Rectal smooth muscle tissue (tissue), 1 donor: ENCODE results near the gene CLBA1.

Source experiments
- H3K27ac ChIP-seq: one replicate; pipeline ENCODE4 v1.7.0; 2013; ENCODE audit warnings: low read depth, low read length, inconsistent platforms
- H3K27me3 ChIP-seq: one replicate; pipeline ENCODE4 v1.7.0; 2013; ENCODE audit warnings: low read length; ENCODE audit not compliant: control insufficient read depth, insufficient read depth
- H3K36me3 ChIP-seq: one replicate; pipeline ENCODE4 v1.7.0; 2013; ENCODE audit warnings: low read length; ENCODE audit not compliant: control insufficient read depth, insufficient read depth
- H3K4me1 ChIP-seq: one replicate; pipeline ENCODE4 v1.7.0; 2013; ENCODE audit warnings: low read length; ENCODE audit not compliant: control insufficient read depth, insufficient read depth
- H3K4me3 ChIP-seq: one replicate; pipeline ENCODE4 v1.7.0; 2013; ENCODE audit warnings: low read length
- H3K9ac ChIP-seq: one replicate; pipeline ENCODE4 v1.7.0; 2013; ENCODE audit warnings: low read length

CLBA1 gene

GRCh38 chr14:104967386-104968152, 18.0 kb upstream of the CLBA1 start:
- peak overlapping the region; percentile 22 for H3K9ac ChIP-seq
- H3K27ac ChIP-seq, result peak overlapping the region; percentile 97
- H3K4me1 ChIP-seq, result peaks cover 44% of the 10 kb centered on the region

GRCh38 chr14:104968153-104968527, 17.4 kb upstream of the CLBA1 start:
- Histone ChIP-seq H3K27ac (peak overlapping the region; percentile 97), H3K27me3 (peaks cover 3% of the 10 kb centered on the region), H3K4me3 (peak overlapping the region; percentile 65), H3K36me3 (no peaks in the 10 kb centered on the region), H3K9ac (no peak overlapping the region), H3K4me1 (peaks cover 49% of the 10 kb centered on the region)

More at GRCh38 chr14:104967386-104968152, 18.0 kb upstream of the CLBA1 start:
- Histone ChIP-seq H3K36me3 (no peaks in the 10 kb centered on the region), H3K27me3 (peaks cover 3% of the 10 kb centered on the region), H3K4me3 (peak overlapping the region; percentile 53)

- Histone ChIP-seq H3K27ac (peak overlapping the region; percentile 97), H3K4me3 (peak overlapping the region; percentile 65), H3K9ac (no peak overlapping the region), H3K4me1 (peaks cover 54% of the 10 kb centered on the region), H3K36me3 (no peaks in the 10 kb centered on the region), H3K27me3 (peaks cover 3% of the 10 kb centered on the region)
Observed at GRCh38 chr14:104968541-104969401, 16.8 kb upstream of the CLBA1 start.

GRCh38 chr14:104969741-104970230, 15.8 kb upstream of the CLBA1 start:
- peaks cover 3% of the 10 kb centered on the region for H3K27me3 ChIP-seq
- peak overlapping the region; percentile 65 for H3K4me3 ChIP-seq
- H3K36me3 ChIP-seq, result no peaks in the 10 kb centered on the region
- peak overlapping the region; percentile 97 for H3K27ac ChIP-seq
- H3K9ac ChIP-seq, result no peak overlapping the region
- H3K4me1 ChIP-seq, result peaks cover 62% of the 10 kb centered on the region

GRCh38 chr14:104970231-104971068, 15.1 kb upstream of the CLBA1 start:
- Histone ChIP-seq H3K4me3 (peak overlapping the region; percentile 65), H3K36me3 (no peaks in the 10 kb centered on the region), H3K9ac (no peak overlapping the region), H3K27me3 (peaks cover 3% of the 10 kb centered on the region), H3K27ac (peak overlapping the region; percentile 97), H3K4me1 (peaks cover 68% of the 10 kb centered on the region)

- H3K4me3 ChIP-seq, result no peak overlapping the region
- H3K36me3 ChIP-seq, result no peaks in the 10 kb centered on the region
- peak overlapping the region; percentile 97 for H3K27ac ChIP-seq
- H3K4me1 ChIP-seq, result peaks cover 66% of the 10 kb centered on the region
- peaks cover 3% of the 10 kb centered on the region for H3K27me3 ChIP-seq
- H3K9ac ChIP-seq, result no peak overlapping the region
Observed at GRCh38 chr14:104971447-104972240, 13.9 kb upstream of the CLBA1 start.

GRCh38 chr14:104972301-104973134, 13.1 kb upstream of the CLBA1 start:
- H3K9ac ChIP-seq, result no peak overlapping the region
- peak overlapping the region; percentile 97 for H3K27ac ChIP-seq
- no peak overlapping the region for H3K4me3 ChIP-seq
- H3K27me3 ChIP-seq, result peaks cover 5% of the 10 kb centered on the region
- peaks cover 65% of the 10 kb centered on the region for H3K4me1 ChIP-seq
- no peaks in the 10 kb centered on the region for H3K36me3 ChIP-seq

GRCh38 chr14:104973135-104973384, 12.5 kb upstream of the CLBA1 start:
- Histone ChIP-seq H3K27ac (peak overlapping the region; percentile 97), H3K4me3 (no peak overlapping the region), H3K9ac (no peak overlapping the region), H3K36me3 (no peaks in the 10 kb centered on the region), H3K27me3 (peaks cover 7% of the 10 kb centered on the region), H3K4me1 (peaks cover 68% of the 10 kb centered on the region)

- no peak overlapping the region for H3K9ac ChIP-seq
- peak overlapping the region; percentile 97 for H3K27ac ChIP-seq
- peaks cover 7% of the 10 kb centered on the region for H3K27me3 ChIP-seq
- peaks cover 65% of the 10 kb centered on the region for H3K4me1 ChIP-seq
- H3K4me3 ChIP-seq, result peak overlapping the region; percentile 19
- no peaks in the 10 kb centered on the region for H3K36me3 ChIP-seq
Observed at GRCh38 chr14:104973385-104974145, 12.0 kb upstream of the CLBA1 start.

- no peak overlapping the region for H3K9ac ChIP-seq
- peaks cover 61% of the 10 kb centered on the region for H3K4me1 ChIP-seq
- H3K27me3 ChIP-seq, result peaks cover 7% of the 10 kb centered on the region
- peak overlapping the region; percentile 97 for H3K27ac ChIP-seq
- H3K36me3 ChIP-seq, result no peaks in the 10 kb centered on the region
- no peak overlapping the region for H3K4me3 ChIP-seq
Observed at GRCh38 chr14:104974146-104974541, 11.4 kb upstream of the CLBA1 start.
